ENCODE results near the gene FRMPD1. TPM values are rescaled to one million over a fixed set of nuclear protein-coding genes. Genes with fewer than 3 reads are reported as not detected.

The FRMPD1 gene
- polyA plus RNA-seq, 2 of the 4 experiments (the other 2 are of a cell fraction): 0.01 TPM; not detected in 1

GRCh38 chr9:37706290-37706689 is 55.5 kb downstream of the FRMPD1 start:
- TF ChIP-seq ZC3H11A (IDR thresholded peaks at IDR 0.05) (no peak), CBX2 (IDR thresholded peaks at IDR 0.05; ENCODE audit: borderline replicate concordance, low read depth) (no peak), BHLHE40 (IDR thresholded peaks at IDR 0.05; ENCODE audit: low read depth, low read length) (no peak), RARB (CRISPR knock-in tag; IDR thresholded peaks at IDR 0.05) (no peak), HMGXB4 (CRISPR knock-in tag; IDR thresholded peaks at IDR 0.05; ENCODE audit: borderline replicate concordance) (no peak), RAD21 (conservative IDR thresholded peaks at IDR 0.05 in 1 of 2, IDR thresholded peaks at IDR 0.05 in 1 of 2) (no peak), NFE2L2 (conservative IDR thresholded peaks at IDR 0.05; ENCODE audit: low read length) (no peak), EHMT2 (IDR thresholded peaks at IDR 0.05; ENCODE audit: low read depth) (no peak), MYC (IDR thresholded peaks at IDR 0.05; ENCODE audit: borderline replicate concordance, low read length) (no peak), POLR2AphosphoS2 (conservative IDR thresholded peaks at IDR 0.05; ENCODE audit: low read length) (no peak), TP53 (CRISPR knock-in tag; IDR thresholded peaks at IDR 0.05) (no peak), USF2 (IDR thresholded peaks at IDR 0.05) (no peak), CEBPB (IDR thresholded peaks at IDR 0.05) (no peak), ZNF302 (CRISPR knock-in tag; IDR thresholded peaks at IDR 0.05) (no peak), PHF8 (IDR thresholded peaks at IDR 0.05; ENCODE audit: borderline replicate concordance, low read depth) (no peak)
- TF ChIP-seq, protein P1, sequence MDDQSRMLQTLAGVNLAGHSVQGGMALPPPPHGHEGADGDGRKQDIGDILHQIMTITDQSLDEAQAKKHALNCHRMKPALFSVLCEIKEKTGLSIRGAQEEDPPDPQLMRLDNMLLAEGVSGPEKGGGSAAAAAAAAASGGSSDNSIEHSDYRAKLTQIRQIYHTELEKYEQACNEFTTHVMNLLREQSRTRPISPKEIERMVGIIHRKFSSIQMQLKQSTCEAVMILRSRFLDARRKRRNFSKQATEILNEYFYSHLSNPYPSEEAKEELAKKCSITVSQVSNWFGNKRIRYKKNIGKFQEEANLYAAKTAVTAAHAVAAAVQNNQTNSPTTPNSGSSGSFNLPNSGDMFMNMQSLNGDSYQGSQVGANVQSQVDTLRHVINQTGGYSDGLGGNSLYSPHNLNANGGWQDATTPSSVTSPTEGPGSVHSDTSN (IDR thresholded peaks at IDR 0.05): no peak
- ChIA-PET POLR2A (no interaction called here), CTCF (interaction anchor here (1.0 to 1.9 kb wide), 3 partner anchors 10 to 114 kb away, joined by 3 to 4 read pairs (median 3); partner anchors contain the start of gene TOMM5)
- no peaks in the 10 kb centered on the region for H3K9me3 ChIP-seq
- H3K27ac ChIP-seq: no peak overlapping the region
- 65% methylated on average over 3 of the region's 3 CpGs for WGBS (ENCODE audit: missing lambda C conversion rate)
- H3K4me1 ChIP-seq: no peaks in the 10 kb centered on the region
- DNase-seq (ENCODE audit: low read depth in 1 of 2, low spot score in 1 of 2) (no peak), ATAC-seq (no peak), FAIRE-seq (no peak)
- H3K4me3 ChIP-seq: no peak overlapping the region
- no peak overlapping the region for H3K4me2 ChIP-seq

GRCh38 chr9:37707748-37708147 is 57.0 kb downstream of the FRMPD1 start:
- CTCF ChIA-PET: no interaction called here
- Histone ChIP-seq H3K4me2 (no peak overlapping the region), H3K9me3 (no peaks in the 10 kb centered on the region), H3K4me1 (no peaks in the 10 kb centered on the region), H3K4me3 (no peak overlapping the region), H3K27ac (no peak overlapping the region)
- ATAC-seq: no peak
- WGBS (ENCODE audit: missing lambda C conversion rate): 26% methylated on average over 4 of the region's 4 CpGs
- TF ChIP-seq FOSB (CRISPR knock-in tag; IDR thresholded peaks at IDR 0.05): no peak
- no peak for TF ChIP-seq USF2 (IDR thresholded peaks at IDR 0.05)
- no peak for TF ChIP-seq POLR2A (IDR thresholded peaks at IDR 0.05; ENCODE audit: low read length)
- no peak for TF ChIP-seq MAFK (IDR thresholded peaks at IDR 0.05; ENCODE audit: partially characterized antibody)
- TF ChIP-seq EHF (CRISPR knock-in tag; IDR thresholded peaks at IDR 0.05): no peak
- DNase-seq (ENCODE audit: low read depth in 1 of 2, low spot score in 1 of 2): no peak
- FAIRE-seq: no peak
- POLR2A ChIA-PET: no interaction called here

- ChIA-PET POLR2A (no interaction called here), CTCF (no interaction called here)
- no peaks in the 10 kb centered on the region for H3K4me1 ChIP-seq
- peak; percentile 7 for FAIRE-seq
- WGBS (ENCODE audit: missing lambda C conversion rate): 43% methylated on average over 3 of the region's 3 CpGs
- no peak for ATAC-seq
- H3K27ac ChIP-seq: no peak overlapping the region
- H3K4me3 ChIP-seq: no peak overlapping the region
- DNase-seq (ENCODE audit: low read depth in 1 of 2, low spot score in 1 of 2): no peak
- TF ChIP-seq, protein P2, sequence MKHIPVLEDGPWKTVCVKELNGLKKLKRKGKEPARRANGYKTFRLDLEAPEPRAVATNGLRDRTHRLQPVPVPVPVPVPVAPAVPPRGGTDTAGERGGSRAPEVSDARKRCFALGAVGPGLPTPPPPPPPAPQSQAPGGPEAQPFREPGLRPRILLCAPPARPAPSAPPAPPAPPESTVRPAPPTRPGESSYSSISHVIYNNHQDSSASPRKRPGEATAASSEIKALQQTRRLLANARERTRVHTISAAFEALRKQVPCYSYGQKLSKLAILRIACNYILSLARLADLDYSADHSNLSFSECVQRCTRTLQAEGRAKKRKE (CRISPR knock-in tag; IDR thresholded peaks at IDR 0.05; ENCODE audit: low read depth): no peak
- TF ChIP-seq JUNB (IDR thresholded peaks at IDR 0.05): no peak
- no peak for TF ChIP-seq ZNF302 (CRISPR knock-in tag; IDR thresholded peaks at IDR 0.05)
- no peak for TF ChIP-seq E2F6 (IDR thresholded peaks at IDR 0.05; ENCODE audit: borderline replicate concordance, low read depth)
- no peak for TF ChIP-seq RFX5 (IDR thresholded peaks at IDR 0.05)
- no peak overlapping the region for H3K4me2 ChIP-seq
- H3K9me3 ChIP-seq: no peaks in the 10 kb centered on the region
Observed at GRCh38 chr9:37710046-37710445, 59.3 kb downstream of the FRMPD1 start.
